HCT116 (cell line): ENCODE data around the gene OR2A1.
"Not testable (repeated sequence)": the region's sequence is repeated elsewhere in the genome, so short reads cannot be mapped to it uniquely, and the experiment has no call there.

Source experiments
- CTCF ChIP-seq, 3 experiments: fragments of 200-600 bp in 1 of 3; sonication (generic) in 1 of 3; IDR thresholded peaks in 2 of 3; conservative IDR thresholded peaks in 1 of 3; 2 replicates each; pipeline ENCODE4 v1.5.1; 2012 to 2017; ENCODE audit warnings: low read depth in 2 of 3, low read length in 2 of 3, antibody characterized with exemption in 1 of 3, borderline replicate concordance in 1 of 3, control low read depth in 1 of 3, mild to moderate bottlenecking in 1 of 3, mixed read lengths in 1 of 3, mixed run types in 1 of 3, moderate library complexity in 1 of 3; ENCODE audit not compliant: insufficient read depth in 1 of 3
- EZH2phosphoT487 ChIP-seq: fragments of 200-600 bp; IDR thresholded peaks from 2 replicates; pipeline ENCODE4 v1.6.1; 2018; ENCODE audit warnings: antibody characterized with exemption, borderline replicate concordance
- POLR2A ChIP-seq: IDR thresholded peaks from 2 replicates; pipeline ENCODE4 v1.7.0; 2011; ENCODE audit warnings: borderline replicate concordance; ENCODE audit not compliant: insufficient read depth, insufficient read length; ENCODE audit errors: extremely low read depth
- POLR2AphosphoS5 ChIP-seq: IDR thresholded peaks from 2 replicates; pipeline ENCODE4 v1.6.1; 2011; ENCODE audit warnings: mild to moderate bottlenecking, low read depth, low read length, moderate library complexity
- RAD21 ChIP-seq: IDR thresholded peaks from 2 replicates; pipeline ENCODE4 v1.6.1; 2012; ENCODE audit warnings: low read depth, mild to moderate bottlenecking
- TCF7L2 ChIP-seq: IDR thresholded peaks from 2 replicates; pipeline ENCODE4 v1.7.0; 2011; ENCODE audit warnings: borderline replicate concordance, inconsistent platforms; ENCODE audit not compliant: insufficient read depth, insufficient read length; ENCODE audit errors: extremely low read depth

GRCh38 chr7:144311872-144312469, at the start of gene OR2A1:
- not testable (repeated sequence) for TF ChIP-seq RAD21; TCF7L2; CTCF (IDR thresholded peaks at IDR 0.05 in 2 of 3, conservative IDR thresholded peaks at IDR 0.05 in 1 of 3; ENCODE audit: borderline replicate concordance in 1 of 3, insufficient read depth in 1 of 3, low read depth in 2 of 3, low read length in 2 of 3); POLR2AphosphoS5; EZH2phosphoT487; POLR2A
